HUES6 (cell line): Measurements from ENCODE around the gene ACCSL.

Source experiments
- H3K27ac ChIP-seq: 2 replicates; pipeline ENCODE4 v1.7.0; 2013; ENCODE audit warnings: low read depth, mild to moderate bottlenecking, low read length, inconsistent platforms
- H3K27me3 ChIP-seq: 2 replicates; pipeline ENCODE4 v1.6.1; 2013; ENCODE audit warnings: low read length; ENCODE audit not compliant: control insufficient read depth, insufficient read depth
- H3K36me3 ChIP-seq: 2 replicates; pipeline ENCODE4 v1.6.1; 2013; ENCODE audit warnings: low read length; ENCODE audit not compliant: control insufficient read depth, insufficient read depth
- H3K4me1 ChIP-seq: 2 replicates; pipeline ENCODE4 v1.6.1; 2013; ENCODE audit warnings: low read length; ENCODE audit not compliant: control insufficient read depth, insufficient read depth
- H3K4me3 ChIP-seq: 2 replicates; pipeline ENCODE4 v1.5.1; 2013; ENCODE audit warnings: low read depth, low read length
- H3K9ac ChIP-seq: one replicate; pipeline ENCODE4 v1.6.1; 2013; ENCODE audit warnings: mild to moderate bottlenecking, low read length
- H3K9me3 ChIP-seq: 2 replicates; pipeline ENCODE4 v1.6.1; 2013; ENCODE audit warnings: low read depth, low read length; ENCODE audit not compliant: control insufficient read depth, insufficient read depth

ACCSL gene

GRCh38 chr11:44097821-44098220 lies 50.0 kb downstream of the ACCSL start:
- H3K9me3 ChIP-seq: no peaks in the 10 kb centered on the region
- H3K4me1 ChIP-seq: peaks cover 4% of the 10 kb centered on the region; the same call in 1 of the 2 replicates
- no peak overlapping the region for H3K4me3 ChIP-seq
- H3K36me3 ChIP-seq: no peaks in the 10 kb centered on the region
- H3K27me3 ChIP-seq: no peaks in the 10 kb centered on the region; the same call in 1 of the 2 replicates
- H3K9ac ChIP-seq: no peak overlapping the region
- H3K27ac ChIP-seq: no peak overlapping the region

GRCh38 chr11:44101098-44101497 lies 53.3 kb downstream of the ACCSL start:
- Histone ChIP-seq H3K36me3 (no peaks in the 10 kb centered on the region), H3K9ac (no peak overlapping the region), H3K27ac (no peak overlapping the region), H3K4me1 (peaks cover 4% of the 10 kb centered on the region; the same call in 1 of the 2 replicates), H3K27me3 (no peaks in the 10 kb centered on the region), H3K4me3 (no peak overlapping the region), H3K9me3 (no peaks in the 10 kb centered on the region)

- no peaks in the 10 kb centered on the region for H3K9me3 ChIP-seq
- H3K27ac ChIP-seq: no peak overlapping the region
- peaks cover 8% of the 10 kb centered on the region for H3K36me3 ChIP-seq
- no peaks in the 10 kb centered on the region for H3K27me3 ChIP-seq
- no peak overlapping the region for H3K4me3 ChIP-seq
- no peak overlapping the region for H3K9ac ChIP-seq
- H3K4me1 ChIP-seq: no peaks in the 10 kb centered on the region
These were observed 56.9 kb downstream of the ACCSL start for GRCh38 chr11:44104481-44105294.

GRCh38 chr11:44108260-44108659 lies 60.5 kb downstream of the ACCSL start:
- H3K27me3 ChIP-seq: no peaks in the 10 kb centered on the region
- H3K4me3 ChIP-seq: no peak overlapping the region
- no peak overlapping the region for H3K27ac ChIP-seq
- peaks cover 8% of the 10 kb centered on the region for H3K36me3 ChIP-seq
- H3K9ac ChIP-seq: no peak overlapping the region
- no peaks in the 10 kb centered on the region for H3K9me3 ChIP-seq
- no peaks in the 10 kb centered on the region for H3K4me1 ChIP-seq
